Breast epithelium (tissue), 3 donors: ENCODE results near the gene DNAJC9.

Experiments used
- POLR2A ChIP-seq: fragments of 450-650 bp; IDR thresholded peaks from one replicate; pipeline ENCODE4 v1.6.1; 2016; ENCODE audit warnings: antibody characterized with exemption, mild to moderate bottlenecking, moderate library complexity
- POLR2AphosphoS5 ChIP-seq, 3 donors: sonication (generic); formaldehyde crosslinking; IDR thresholded peaks; one replicate each; pipeline ENCODE4 v1.6.1; 2017; ENCODE audit warnings: antibody characterized with exemption in 3 of 3

GRCh38 chr10:73244866-73245477, 2.1 kb downstream of the DNAJC9 start:
- TF ChIP-seq POLR2AphosphoS5 (IDR thresholded peaks at IDR 0.05) (no peak), POLR2A (no peak)
